Measurements from ENCODE around the gene CLEC4G. TPM values are rescaled to one million over a fixed set of nuclear protein-coding genes. Genes with fewer than 3 reads are reported as not detected.

Gene CLEC4G
- total RNA-seq, 6 experiments from 2014 or later = 25.7 to 59.0 (median 38.2) TPM

GRCh38 chr19:7733376-7733775, 1.5 kb upstream of the CLEC4G start:
- H3K4me3 ChIP-seq = no peak overlapping the region
- no peaks in the 10 kb centered on the region for H3K9me3 ChIP-seq
- no peak for DNase-seq
- intact Hi-C loops (cut with DNase I) = no loop called here
- no peak overlapping the region for H3K27ac ChIP-seq
- no peaks in the 10 kb centered on the region for H3K27me3 ChIP-seq
- 74% methylated on average over 6 of the region's 6 CpGs for WGBS (ENCODE audit: insufficient coverage, low coverage, low lambda C conversion rate, missing lambda C conversion rate)
- TF ChIP-seq POLR2A (IDR thresholded peaks at IDR 0.05) = no peak
- no peak for TF ChIP-seq CTCF (IDR thresholded peaks at IDR 0.05)
- no peaks in the 10 kb centered on the region for H3K4me1 ChIP-seq
- no peak for ATAC-seq
- H3K36me3 ChIP-seq = no peaks in the 10 kb centered on the region

DNA sequence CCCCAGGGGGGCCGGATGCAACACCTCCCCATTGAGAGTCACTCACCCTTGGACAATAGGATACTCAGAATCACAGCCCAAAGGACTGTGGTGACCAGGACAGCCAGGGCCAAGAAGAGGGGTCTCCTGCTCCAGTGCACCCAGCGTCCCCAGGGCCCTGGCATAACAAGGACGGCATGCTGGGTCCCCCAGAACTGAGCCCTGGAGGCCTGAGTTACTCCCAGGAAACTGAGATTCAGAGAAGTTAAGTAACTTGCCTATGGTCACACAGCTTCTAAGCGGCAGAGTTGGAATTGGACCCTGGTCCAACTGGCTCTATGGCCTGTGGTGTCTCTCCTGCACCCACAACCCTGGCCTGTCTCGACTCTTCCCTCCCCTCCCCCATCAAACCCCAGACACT, 295 bp downstream of the CLEC4G start:
- 60% methylated on average over 1 of the region's 5 CpGs for WGBS (ENCODE audit: insufficient coverage, low coverage, low lambda C conversion rate, missing lambda C conversion rate)
- Histone ChIP-seq H3K27ac (peak overlapping the region in 1 of 3 donors; percentile 75), H3K9me3 (no peaks in the 10 kb centered on the region), H3K36me3 (no peaks in the 10 kb centered on the region), H3K4me1 (no peaks in the 10 kb centered on the region), H3K27me3 (no peaks in the 10 kb centered on the region), H3K4me3 (peak overlapping the region in 2 of 3 donors; percentile 23 to 31)
- intact Hi-C loops (cut with DNase I) = no loop called here
- DNase-seq (no peak), ATAC-seq (peak in 1 of 4 donors; percentile 2)
- TF ChIP-seq POLR2A (IDR thresholded peaks at IDR 0.05) (no peak), CTCF (IDR thresholded peaks at IDR 0.05) (no peak)

- ATAC-seq = no peak
- intact Hi-C loops (cut with DNase I) = no loop called here
- H3K4me3 ChIP-seq = peak overlapping the region; percentile 12 to 31 (median 23)
Observed at GRCh38 chr19:7731218-7731595, 703 bp downstream of the CLEC4G start.

DNA sequence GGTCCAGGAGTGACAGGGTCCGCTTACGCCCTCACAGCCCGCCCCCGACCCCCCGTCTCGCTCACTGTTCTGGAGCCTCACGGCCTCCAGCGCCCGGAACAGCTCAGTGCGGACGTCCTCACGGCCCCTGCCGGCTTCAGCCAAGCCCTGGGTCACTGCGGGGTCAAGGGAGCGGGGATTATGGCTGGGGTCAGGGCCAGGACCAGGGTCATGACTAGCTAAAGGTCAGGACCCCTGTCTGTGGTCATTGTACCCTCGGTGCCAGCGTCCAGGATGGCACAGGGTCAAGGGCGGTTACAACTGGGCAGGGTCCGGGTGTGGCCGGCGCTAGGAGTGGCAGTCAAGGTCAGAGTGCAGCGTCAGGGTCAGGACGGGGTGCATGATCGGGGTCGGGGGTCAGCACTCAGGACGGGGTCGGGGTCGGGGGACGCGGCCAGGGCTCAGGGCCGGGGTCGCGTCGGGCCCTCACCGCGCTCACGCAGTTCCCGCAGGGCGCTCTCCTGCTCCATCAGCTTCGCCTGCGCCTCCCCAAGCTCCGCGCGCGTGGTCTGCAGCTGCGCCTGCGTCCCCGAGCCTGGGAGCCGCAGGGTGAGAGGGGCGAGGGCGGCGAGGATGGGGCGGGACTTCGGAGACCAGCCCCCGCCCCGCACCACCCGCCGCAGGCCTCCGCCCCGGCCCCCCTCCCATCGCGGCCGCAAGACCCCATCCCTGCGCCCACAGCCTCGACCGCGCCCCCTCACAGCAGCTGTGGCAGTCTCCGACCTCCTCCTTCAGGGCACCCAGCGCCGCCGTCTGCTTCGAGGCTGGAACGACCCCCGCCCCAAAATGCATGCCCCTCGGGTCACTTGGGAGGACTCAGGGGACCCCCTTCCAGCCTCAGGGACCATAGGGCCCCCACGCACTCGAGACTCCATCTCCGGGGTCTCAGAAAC, 1.4 kb downstream of the CLEC4G start:
- peak in 2 of 4 donors; percentile 7 for ATAC-seq
- no CpG with 5 or more reads among the region's 78 CpGs for WGBS (ENCODE audit: insufficient coverage, low coverage, low lambda C conversion rate, missing lambda C conversion rate)

More at GRCh38 chr19:7731218-7731595, 703 bp downstream of the CLEC4G start:
- TF ChIP-seq CTCF (IDR thresholded peaks at IDR 0.05) = no peak
- TF ChIP-seq POLR2A (IDR thresholded peaks at IDR 0.05) = no peak
- no peak overlapping the region for H3K27ac ChIP-seq
- H3K36me3 ChIP-seq = no peaks in the 10 kb centered on the region
- no peaks in the 10 kb centered on the region for H3K9me3 ChIP-seq
- DNase-seq = no peak
- H3K27me3 ChIP-seq = no peaks in the 10 kb centered on the region
- H3K4me1 ChIP-seq = no peaks in the 10 kb centered on the region
- WGBS (ENCODE audit: insufficient coverage, low coverage, low lambda C conversion rate, missing lambda C conversion rate) = 40% methylated on average over 1 of the region's 39 CpGs

More for the DNA sequence above, 1.4 kb downstream of the CLEC4G start:
- Histone ChIP-seq H3K27me3 (no peaks in the 10 kb centered on the region), H3K4me3 (peak overlapping the region; percentile 12 to 31 (median 23)), H3K9me3 (no peaks in the 10 kb centered on the region), H3K27ac (no peak overlapping the region), H3K36me3 (no peaks in the 10 kb centered on the region), H3K4me1 (no peaks in the 10 kb centered on the region)
- no peak for TF ChIP-seq POLR2A (IDR thresholded peaks at IDR 0.05)
- TF ChIP-seq CTCF (IDR thresholded peaks at IDR 0.05) = no peak
- intact Hi-C loops (cut with DNase I) = no loop called here
- DNase-seq = peak in 1 of 3 donors; percentile 56
